GM19468 (cell line): Measurements from ENCODE around the gene ATP6V0A1.

Source experiments
- ATAC-seq: cut with Tn5 transposase; IDR thresholded peaks from one replicate; pipeline ENCODE4 v1.9.1; 2021; ENCODE audit warnings: mild to moderate bottlenecking, moderate library complexity, moderate number of reproducible peaks; ENCODE audit not compliant: unreplicated experiment; ENCODE audit errors: extremely low read depth

The ATP6V0A1 gene

GRCh38 chr17:42514867-42515266, 56.2 kb downstream of the ATP6V0A1 start:
- no peak for ATAC-seq

DNA sequence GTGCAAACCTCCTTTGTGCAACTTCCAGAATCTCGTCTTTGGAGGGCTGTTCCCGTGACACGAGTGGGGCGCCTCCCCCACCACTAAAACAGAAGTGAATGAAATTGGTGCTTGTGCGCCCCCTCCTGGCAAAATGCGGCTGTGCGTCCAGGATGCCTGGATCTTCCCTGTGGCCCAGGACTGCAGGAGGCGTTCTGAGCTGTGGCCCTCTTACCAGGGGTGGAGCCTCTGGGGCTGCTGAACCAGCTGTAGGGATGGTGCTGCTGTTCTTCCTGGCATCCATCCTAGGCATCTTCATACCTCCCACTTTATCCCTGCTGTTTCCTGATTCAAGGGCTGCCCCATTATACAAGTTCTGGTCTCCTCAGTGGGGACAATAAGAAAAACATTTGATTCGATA, 58.8 kb downstream of the ATP6V0A1 start:
- ATAC-seq, result no peak

GRCh38 chr17:42518046-42518754, 59.5 kb downstream of the ATP6V0A1 start:
- no peak for ATAC-seq

GRCh38 chr17:42518755-42519545, 60.3 kb downstream of the ATP6V0A1 start:
- no peak for ATAC-seq

GRCh38 chr17:42519546-42520491, 61.1 kb downstream of the ATP6V0A1 start:
- no peak for ATAC-seq

- ATAC-seq, result no peak
Measured at GRCh38 chr17:42520540-42520951, 61.9 kb downstream of the ATP6V0A1 start.

GRCh38 chr17:42521036-42521435, 62.4 kb downstream of the ATP6V0A1 start:
- no peak for ATAC-seq

- ATAC-seq, result no peak
Measured at GRCh38 chr17:42521666-42522262, 63.1 kb downstream of the ATP6V0A1 start.

DNA sequence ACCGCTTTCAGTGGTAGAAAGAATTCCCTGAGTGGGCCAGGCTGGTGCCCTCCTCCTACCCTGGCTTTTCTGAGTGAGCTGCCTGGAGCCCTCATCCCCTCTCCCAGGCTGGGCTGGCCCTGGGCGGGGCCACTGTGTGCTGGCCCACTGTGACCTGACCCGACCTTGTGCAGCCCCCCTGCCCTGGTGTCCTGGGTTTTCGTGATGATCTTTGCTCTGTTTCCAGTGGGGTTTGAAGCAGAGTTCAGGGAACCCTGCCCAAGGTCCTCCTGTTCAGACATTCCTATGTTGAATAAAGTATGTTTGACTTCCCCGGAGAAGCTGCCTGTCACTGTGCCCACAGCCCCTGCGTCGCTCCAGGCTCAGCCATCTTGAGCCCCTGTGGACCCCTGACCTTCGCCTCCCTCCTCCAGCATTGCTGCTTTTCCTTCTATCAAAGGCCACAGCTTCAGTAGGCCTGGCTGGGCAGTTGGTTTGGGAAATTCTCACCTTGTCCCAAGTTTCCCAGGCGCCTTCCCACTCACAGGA, 63.6 kb downstream of the ATP6V0A1 start:
- no peak for ATAC-seq

GRCh38 chr17:42522798-42523278, 64.2 kb downstream of the ATP6V0A1 start:
- no peak for ATAC-seq

GRCh38 chr17:42525221-42525620, 66.5 kb downstream of the ATP6V0A1 start:
- ATAC-seq, result no peak

GRCh38 chr17:42526031-42526444, 67.4 kb downstream of the ATP6V0A1 start:
- ATAC-seq, result no peak

- ATAC-seq, result no peak
Measured at GRCh38 chr17:42527932-42528331, 69.3 kb downstream of the ATP6V0A1 start.

GRCh38 chr17:42529061-42529460, 70.4 kb downstream of the ATP6V0A1 start:
- no peak for ATAC-seq

DNA sequence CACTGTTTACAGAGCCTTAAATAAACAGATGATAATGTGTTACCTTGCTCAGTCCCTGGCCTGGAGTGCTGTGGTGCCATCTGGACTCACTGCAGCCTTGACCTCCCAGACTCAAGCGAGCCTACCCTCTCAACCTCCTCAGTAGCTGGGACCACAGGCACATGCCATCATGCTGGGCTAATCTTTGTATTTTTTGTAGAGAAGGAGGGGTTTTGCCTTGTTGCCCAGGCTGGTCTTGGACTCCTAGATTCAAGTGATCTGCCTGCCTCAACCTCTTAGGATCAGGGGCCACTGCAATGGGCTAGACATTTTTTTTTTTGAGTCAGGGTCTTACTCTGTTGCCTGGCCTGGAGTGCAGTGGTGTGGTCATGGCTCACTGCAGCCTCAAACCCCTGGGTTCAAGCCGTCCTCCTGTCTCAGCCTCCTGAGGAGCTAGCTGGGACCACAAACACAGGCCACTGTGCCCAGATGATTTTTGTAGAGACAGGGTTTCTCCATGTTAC, 72.3 kb downstream of the ATP6V0A1 start:
- no peak for ATAC-seq

DNA sequence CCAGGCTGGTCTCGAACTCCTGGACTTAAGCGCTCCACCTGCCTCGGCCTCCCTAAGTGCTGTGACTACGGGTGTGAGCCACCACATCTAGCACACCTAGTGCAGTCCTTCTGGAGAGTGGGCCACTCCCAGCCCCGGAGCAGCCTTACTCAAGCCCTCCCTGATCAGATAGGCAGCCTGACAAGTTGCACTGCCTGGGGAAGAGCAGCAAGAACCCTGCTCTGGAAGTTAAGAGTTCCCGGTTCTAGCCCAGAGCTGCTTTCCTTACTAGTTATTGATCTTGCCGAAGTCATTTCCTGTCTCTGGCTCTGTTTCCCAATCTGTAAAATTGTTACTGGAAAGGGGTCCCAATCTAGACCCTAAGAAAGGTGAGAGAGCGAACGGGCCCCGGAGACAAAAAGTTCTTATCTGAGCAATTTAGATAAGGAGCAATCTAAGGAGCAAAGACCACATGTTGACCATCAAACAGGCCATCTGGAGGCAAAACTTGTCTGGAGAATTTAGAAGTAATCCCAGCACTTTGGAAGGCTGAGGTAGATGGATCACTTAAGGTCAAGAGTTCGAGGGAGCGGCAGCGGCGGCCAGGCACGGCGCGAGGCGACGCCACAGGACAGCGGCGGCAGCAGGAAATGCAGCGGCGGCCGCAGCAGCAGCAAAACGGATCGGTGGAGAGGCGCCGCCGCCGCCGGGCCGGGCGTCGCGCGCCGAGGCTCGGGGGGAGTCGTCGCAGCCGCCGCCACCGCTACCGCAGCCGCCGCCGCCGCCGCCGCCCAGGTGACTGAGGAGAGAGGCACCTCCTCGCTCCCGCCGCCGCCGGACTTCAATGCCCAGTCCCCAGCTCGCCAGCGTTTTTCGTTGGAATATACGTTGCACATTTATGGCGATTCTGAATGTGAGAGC, 73.0 kb downstream of the ATP6V0A1 start:
- peak; percentile 29 for ATAC-seq

- no peak for ATAC-seq
Measured at GRCh38 chr17:42535155-42536047, 76.7 kb downstream of the ATP6V0A1 start.

DNA sequence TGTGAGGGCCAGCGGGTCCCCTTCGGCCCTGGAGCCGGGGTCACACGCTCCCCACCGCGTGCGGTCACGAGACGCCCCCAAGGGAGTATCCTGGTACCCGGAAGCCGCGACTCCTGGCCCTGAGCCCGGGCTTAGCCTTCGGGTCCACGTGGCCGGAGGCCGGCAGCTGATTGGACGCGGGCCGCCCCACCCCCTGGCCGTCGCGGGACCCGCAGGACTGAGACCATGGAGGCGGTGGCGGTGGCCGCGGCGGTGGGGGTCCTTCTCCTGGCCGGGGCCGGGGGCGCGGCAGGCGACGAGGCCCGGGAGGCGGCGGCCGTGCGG, 77.3 kb downstream of the ATP6V0A1 start, which contains the start of gene NAGLU:
NAGLU (plus strand) TSS at position 194 of the 324 bp plus-strand sequence; CDS start at position 226, 32 bp downstream.
- ATAC-seq, result peak; percentile 31
